Fibroblast of lung (primary cell): ENCODE results near the gene VSIG4.

Source experiments
- EZH2 ChIP-seq: IDR thresholded peaks from 2 replicates; pipeline ENCODE4 v1.5.1; 2012; ENCODE audit warnings: low read length, control low read depth, mild to moderate bottlenecking; ENCODE audit errors: missing control alignments
- TF ChIP-seq, protein P1 (sequence below), 2 donors: IDR thresholded peaks in 1 of 2; conservative IDR thresholded peaks in 1 of 2; 1 replicate in 1 of 2; 2 replicates in 1 of 2; pipeline ENCODE4 v1.5.1; 2011 to 2012; ENCODE audit warnings: low read length in 2 of 2, control low read depth in 1 of 2, inconsistent platforms in 1 of 2, low read depth in 1 of 2, mild to moderate bottlenecking in 1 of 2

DNA sequence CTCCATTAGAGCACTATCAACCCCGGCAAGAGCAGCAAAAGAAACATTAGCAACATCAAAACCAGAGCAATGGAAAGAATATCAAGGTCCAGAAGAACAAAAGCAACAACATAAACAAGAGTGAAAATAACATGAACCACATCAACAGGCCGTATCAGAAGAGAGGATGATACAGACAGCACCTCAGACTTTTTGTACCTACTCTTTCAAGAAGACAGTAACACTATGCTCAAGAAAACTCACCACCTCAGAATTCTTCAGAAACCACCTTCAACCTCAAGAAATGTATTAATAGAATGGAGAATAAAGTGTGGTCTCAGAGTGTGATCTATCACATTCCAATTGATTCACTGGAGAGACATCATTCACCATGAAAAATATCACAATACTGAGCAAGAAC lies 46.5 kb downstream of the VSIG4 start:
- TF ChIP-seq, protein P1, sequence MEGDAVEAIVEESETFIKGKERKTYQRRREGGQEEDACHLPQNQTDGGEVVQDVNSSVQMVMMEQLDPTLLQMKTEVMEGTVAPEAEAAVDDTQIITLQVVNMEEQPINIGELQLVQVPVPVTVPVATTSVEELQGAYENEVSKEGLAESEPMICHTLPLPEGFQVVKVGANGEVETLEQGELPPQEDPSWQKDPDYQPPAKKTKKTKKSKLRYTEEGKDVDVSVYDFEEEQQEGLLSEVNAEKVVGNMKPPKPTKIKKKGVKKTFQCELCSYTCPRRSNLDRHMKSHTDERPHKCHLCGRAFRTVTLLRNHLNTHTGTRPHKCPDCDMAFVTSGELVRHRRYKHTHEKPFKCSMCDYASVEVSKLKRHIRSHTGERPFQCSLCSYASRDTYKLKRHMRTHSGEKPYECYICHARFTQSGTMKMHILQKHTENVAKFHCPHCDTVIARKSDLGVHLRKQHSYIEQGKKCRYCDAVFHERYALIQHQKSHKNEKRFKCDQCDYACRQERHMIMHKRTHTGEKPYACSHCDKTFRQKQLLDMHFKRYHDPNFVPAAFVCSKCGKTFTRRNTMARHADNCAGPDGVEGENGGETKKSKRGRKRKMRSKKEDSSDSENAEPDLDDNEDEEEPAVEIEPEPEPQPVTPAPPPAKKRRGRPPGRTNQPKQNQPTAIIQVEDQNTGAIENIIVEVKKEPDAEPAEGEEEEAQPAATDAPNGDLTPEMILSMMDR (conservative IDR thresholded peaks at IDR 0.05 in 1 of 2, IDR thresholded peaks at IDR 0.05 in 1 of 2; ENCODE audit: low read depth in 1 of 2, low read length in 2 of 2) = no peak
- TF ChIP-seq EZH2 = no peak
